GM12878 (cell line): ENCODE measurements around the gene ARIH2. TPM values are rescaled to one million over a fixed set of nuclear protein-coding genes. Genes with fewer than 3 reads are reported as not detected.

Experiments used
- BACH1 ChIP-seq: fragments of 450-650 bp; IDR thresholded peaks from 2 replicates; pipeline ENCODE4 v1.6.1; 2017; ENCODE audit warnings: mild to moderate bottlenecking, borderline replicate concordance
- BHLHE40 ChIP-seq, 2 experiments: fragments of 450-650 bp in 1 of 2; IDR thresholded peaks; 2 replicates each; pipeline ENCODE4 v1.6.1; 2011 to 2017; ENCODE audit warnings: low read depth in 2 of 2, borderline replicate concordance in 1 of 2, improper control_type of control experiment in 1 of 2, low read length in 1 of 2, mild to moderate bottlenecking in 1 of 2
- CREB1 ChIP-seq: IDR thresholded peaks from 2 replicates; pipeline ENCODE4 v1.6.1; 2012; ENCODE audit warnings: low read depth, mild to moderate bottlenecking, inconsistent platforms
- DPF2 ChIP-seq: fragments of 450-650 bp; IDR thresholded peaks from 2 replicates; pipeline ENCODE4 v1.6.1; 2017; ENCODE audit warnings: mild to moderate bottlenecking
- EED ChIP-seq: sonication (generic); IDR thresholded peaks from 2 replicates; pipeline ENCODE4 v1.6.1; 2016; ENCODE audit warnings: antibody characterized with exemption, low read depth
- EGR1 ChIP-seq, 2 experiments: IDR thresholded peaks; 1 replicate in 1 of 2; 2 replicates in 1 of 2; pipeline ENCODE4 v1.6.1; 2011 to 2012; ENCODE audit warnings: low read depth in 2 of 2, low read length in 2 of 2, borderline replicate concordance in 1 of 2, mild to moderate bottlenecking in 1 of 2, moderate library complexity in 1 of 2
- EZH2 ChIP-seq: IDR thresholded peaks from 2 replicates; pipeline ENCODE4 v1.6.1; 2012; ENCODE audit warnings: low read depth, mild to moderate bottlenecking, control low read depth, inconsistent platforms, low read length, borderline replicate concordance; ENCODE audit not compliant: control insufficient read depth
- HDAC6 ChIP-seq: fragments of 200-600 bp; sonication (generic); IDR thresholded peaks from one replicate; pipeline ENCODE4 v1.8.0; 2017; ENCODE audit warnings: antibody characterized with exemption; ENCODE audit not compliant: unreplicated experiment
- MEF2A ChIP-seq: IDR thresholded peaks from 2 replicates; pipeline ENCODE4 v1.6.1; 2011; ENCODE audit warnings: low read depth, mild to moderate bottlenecking, low read length, moderate library complexity; ENCODE audit not compliant: insufficient read depth
- MXI1 ChIP-seq: fragments of 150-350 bp; IDR thresholded peaks from 2 replicates; pipeline ENCODE4 v1.6.1; 2011; ENCODE audit warnings: low read depth, mild to moderate bottlenecking, inconsistent platforms, low read length, improper control_type of control experiment
- NRF1 ChIP-seq: conservative IDR thresholded peaks from 2 replicates; pipeline ENCODE4 v1.6.1; 2011; ENCODE audit warnings: mild to moderate bottlenecking, low read depth, low read length, improper control_type of control experiment
- PAX8 ChIP-seq: fragments of 450-650 bp; IDR thresholded peaks from 2 replicates; pipeline ENCODE4 v1.6.1; 2017; ENCODE audit warnings: mild to moderate bottlenecking, moderate library complexity
- POLR2A ChIP-seq: IDR thresholded peaks from 2 replicates; pipeline ENCODE4 v1.6.1; 2011; ENCODE audit warnings: low read depth, mild to moderate bottlenecking, low read length
- RAD21 ChIP-seq: IDR thresholded peaks from 2 replicates; pipeline ENCODE4 v1.6.1; 2011; ENCODE audit warnings: mild to moderate bottlenecking, low read depth, low read length, moderate library complexity; ENCODE audit not compliant: insufficient read depth
- SMC3 ChIP-seq: IDR thresholded peaks from 2 replicates; pipeline ENCODE4 v1.6.1; 2011; ENCODE audit warnings: low read length, improper control_type of control experiment, borderline replicate concordance
- STAT1 ChIP-seq: fragments of 450-650 bp; conservative IDR thresholded peaks from 2 replicates; pipeline ENCODE4 v1.6.1; 2014; ENCODE audit warnings: antibody characterized with exemption, mild to moderate bottlenecking
- YBX1 ChIP-seq: fragments of 450-650 bp; IDR thresholded peaks from 2 replicates; pipeline ENCODE4 v1.6.1; 2016; ENCODE audit warnings: antibody characterized with exemption
- ZNF274 ChIP-seq: IDR thresholded peaks from one replicate; pipeline ENCODE4 v1.8.0; 2011; ENCODE audit not compliant: insufficient read length, insufficient read depth
- ZNF384 ChIP-seq: IDR thresholded peaks from 2 replicates; pipeline ENCODE4 v1.6.1; 2012; ENCODE audit warnings: low read depth, mild to moderate bottlenecking, low read length, improper control_type of control experiment, borderline replicate concordance
- ZSCAN29 ChIP-seq: fragments of 450-650 bp; IDR thresholded peaks from 2 replicates; pipeline ENCODE4 v1.6.1; 2017; ENCODE audit warnings: mild to moderate bottlenecking, moderate library complexity
- polyA plus RNA-seq, 11 experiments: library from polyadenylated mRNA; depleted of rRNA in 4 of 11; unstranded in 6 of 11; stranded (reverse) in 5 of 11; fragments of >200 nt; fragmentation: Nextera tagmentation in 4 of 11; fragmentation: Illumina TruSeq in 1 of 11; extraction: Ambion mirVana in 4 of 11; extraction: Trizol in 1 of 11; gene quantifications; 1 replicate in 1 of 11; 2 replicates in 10 of 11; pipeline versions ENCODE4 v1.2.1 to v1.2.3, GENCODE V29; 2011 to 2016; ENCODE audit warnings: inconsistent platforms in 2 of 11, missing spikeins in 2 of 11, low read depth in 1 of 11
- total RNA-seq, 4 experiments: library from RNA; depleted of rRNA in 3 of 4; stranded (reverse); fragments of >200 nt in 3 of 4; fragmentation: Illumina TruSeq in 1 of 4; extraction: Trizol in 1 of 4; gene quantifications; 2 replicates each; pipeline versions ENCODE4 v1.2.1 to v1.2.3, GENCODE V29; 2013 to 2021
- TF ChIP-seq, protein P1 (sequence below): fragments of 150-350 bp; IDR thresholded peaks from 2 replicates; pipeline ENCODE4 v1.6.1; 2016; ENCODE audit warnings: low read depth, low read length
- TF ChIP-seq, protein P2 (sequence below): fragments of 450-650 bp; IDR thresholded peaks from 2 replicates; pipeline ENCODE4 v1.6.1; 2017; ENCODE audit warnings: mild to moderate bottlenecking
- TF ChIP-seq, protein P3 (sequence below): IDR thresholded peaks from 2 replicates; pipeline ENCODE4 v1.6.1; 2012; ENCODE audit warnings: low read depth, low read length, improper control_type of control experiment

ARIH2 gene
- total and polyA plus RNA-seq, 10 of the 15 experiments (the other 5 are each of a cell fraction or from before 2014, with no cell fraction given), result 18.7 to 74.7 (median 63.7) TPM

- TF ChIP-seq, protein P1, sequence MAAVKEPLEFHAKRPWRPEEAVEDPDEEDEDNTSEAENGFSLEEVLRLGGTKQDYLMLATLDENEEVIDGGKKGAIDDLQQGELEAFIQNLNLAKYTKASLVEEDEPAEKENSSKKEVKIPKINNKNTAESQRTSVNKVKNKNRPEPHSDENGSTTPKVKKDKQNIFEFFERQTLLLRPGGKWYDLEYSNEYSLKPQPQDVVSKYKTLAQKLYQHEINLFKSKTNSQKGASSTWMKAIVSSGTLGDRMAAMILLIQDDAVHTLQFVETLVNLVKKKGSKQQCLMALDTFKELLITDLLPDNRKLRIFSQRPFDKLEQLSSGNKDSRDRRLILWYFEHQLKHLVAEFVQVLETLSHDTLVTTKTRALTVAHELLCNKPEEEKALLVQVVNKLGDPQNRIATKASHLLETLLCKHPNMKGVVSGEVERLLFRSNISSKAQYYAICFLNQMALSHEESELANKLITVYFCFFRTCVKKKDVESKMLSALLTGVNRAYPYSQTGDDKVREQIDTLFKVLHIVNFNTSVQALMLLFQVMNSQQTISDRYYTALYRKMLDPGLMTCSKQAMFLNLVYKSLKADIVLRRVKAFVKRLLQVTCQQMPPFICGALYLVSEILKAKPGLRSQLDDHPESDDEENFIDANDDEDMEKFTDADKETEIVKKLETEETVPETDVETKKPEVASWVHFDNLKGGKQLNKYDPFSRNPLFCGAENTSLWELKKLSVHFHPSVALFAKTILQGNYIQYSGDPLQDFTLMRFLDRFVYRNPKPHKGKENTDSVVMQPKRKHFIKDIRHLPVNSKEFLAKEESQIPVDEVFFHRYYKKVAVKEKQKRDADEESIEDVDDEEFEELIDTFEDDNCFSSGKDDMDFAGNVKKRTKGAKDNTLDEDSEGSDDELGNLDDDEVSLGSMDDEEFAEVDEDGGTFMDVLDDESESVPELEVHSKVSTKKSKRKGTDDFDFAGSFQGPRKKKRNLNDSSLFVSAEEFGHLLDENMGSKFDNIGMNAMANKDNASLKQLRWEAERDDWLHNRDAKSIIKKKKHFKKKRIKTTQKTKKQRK, result no peak
- TF ChIP-seq ZSCAN29, result no peak; the same call in 1 of the 2 replicates
- peak; percentile 71 for TF ChIP-seq POLR2A
- 0 out of 2 replicates have a peak, but pooled peaks have one; percentile 45 for TF ChIP-seq EED
- TF ChIP-seq, protein P2, sequence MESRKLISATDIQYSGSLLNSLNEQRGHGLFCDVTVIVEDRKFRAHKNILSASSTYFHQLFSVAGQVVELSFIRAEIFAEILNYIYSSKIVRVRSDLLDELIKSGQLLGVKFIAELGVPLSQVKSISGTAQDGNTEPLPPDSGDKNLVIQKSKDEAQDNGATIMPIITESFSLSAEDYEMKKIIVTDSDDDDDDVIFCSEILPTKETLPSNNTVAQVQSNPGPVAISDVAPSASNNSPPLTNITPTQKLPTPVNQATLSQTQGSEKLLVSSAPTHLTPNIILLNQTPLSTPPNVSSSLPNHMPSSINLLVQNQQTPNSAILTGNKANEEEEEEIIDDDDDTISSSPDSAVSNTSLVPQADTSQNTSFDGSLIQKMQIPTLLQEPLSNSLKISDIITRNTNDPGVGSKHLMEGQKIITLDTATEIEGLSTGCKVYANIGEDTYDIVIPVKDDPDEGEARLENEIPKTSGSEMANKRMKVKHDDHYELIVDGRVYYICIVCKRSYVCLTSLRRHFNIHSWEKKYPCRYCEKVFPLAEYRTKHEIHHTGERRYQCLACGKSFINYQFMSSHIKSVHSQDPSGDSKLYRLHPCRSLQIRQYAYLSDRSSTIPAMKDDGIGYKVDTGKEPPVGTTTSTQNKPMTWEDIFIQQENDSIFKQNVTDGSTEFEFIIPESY, result no peak
- TF ChIP-seq MEF2A, result no peak
- TF ChIP-seq EGR1 (IDR thresholded peaks at IDR 0.05; ENCODE audit: borderline replicate concordance in 1 of 2, low read depth in 2 of 2, low read length in 2 of 2), result peak in 1 of 2 experiments; percentile 96; a peak in 2 of 3 replicates
- TF ChIP-seq SMC3, result peak; percentile 14; the same call in 1 of the 2 replicates
- peak; percentile 60 for TF ChIP-seq BACH1
- TF ChIP-seq NRF1, result 0 out of 2 replicates have a peak, but pooled peaks have one; percentile 2
- TF ChIP-seq DPF2, result peak; percentile 72
- peak; percentile 43 for TF ChIP-seq HDAC6
- TF ChIP-seq RAD21, result peak; percentile 14; the same call in 1 of the 2 replicates
- no peak for TF ChIP-seq EZH2
- TF ChIP-seq, protein P3, sequence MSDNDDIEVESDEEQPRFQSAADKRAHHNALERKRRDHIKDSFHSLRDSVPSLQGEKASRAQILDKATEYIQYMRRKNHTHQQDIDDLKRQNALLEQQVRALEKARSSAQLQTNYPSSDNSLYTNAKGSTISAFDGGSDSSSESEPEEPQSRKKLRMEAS, result 0 out of 2 replicates have a peak, but pooled peaks have one; percentile 9
- TF ChIP-seq YBX1, result no peak
- TF ChIP-seq ZNF274, result no peak
- TF ChIP-seq ZNF384, result no peak
- no peak for TF ChIP-seq PAX8
- peak; percentile 96 for TF ChIP-seq CREB1
- TF ChIP-seq BHLHE40 (IDR thresholded peaks at IDR 0.05; ENCODE audit: borderline replicate concordance in 1 of 2, low read depth in 2 of 2, low read length in 1 of 2), result peak in 1 of 2 experiments; percentile 52; a peak in 2 of 4 replicates
- peak; percentile 89 for TF ChIP-seq MXI1
- TF ChIP-seq STAT1, result peak; percentile 69; the same call in 1 of the 2 replicates
These were observed 71.4 kb downstream of the ARIH2 start, which contains the start of gene P4HTM (continued) for GRCh38 chr3:48989796-48990635.
